Keratinocyte (primary cell): Measurements from ENCODE around the gene BAIAP2L2. TPM values are rescaled to one million over a fixed set of nuclear protein-coding genes. Genes with fewer than 3 reads are reported as not detected.

Experiments used
- DNase-seq: peaks from one replicate; pipeline ENCODE4 v3.0.0-alpha.2; 2011; ENCODE audit warnings: low read depth, missing footprints, low spot score
- FAIRE-seq: peaks from 2 replicates; lab custom pipeline; 2011; peaks lifted over from hg19 to GRCh38; lab: Jason Lieb, UNC
- H2AFZ ChIP-seq: 2 replicates; pipeline ENCODE4 v1.6.0; 2012; ENCODE audit warnings: low read length, control low read depth, inconsistent platforms; ENCODE audit not compliant: control insufficient read depth
- H3K27ac ChIP-seq: 2 replicates; pipeline ENCODE4 v1.5.1; 2011; ENCODE audit warnings: low read length; ENCODE audit not compliant: control insufficient read depth, insufficient read depth
- H3K27me3 ChIP-seq: 3 replicates; pipeline ENCODE4 v1.6.0; 2011; ENCODE audit warnings: low read length; ENCODE audit not compliant: control insufficient read depth, insufficient read depth; ENCODE audit errors: extremely low read depth
- H3K36me3 ChIP-seq, 2 experiments: 2 replicates in 1 of 2; 3 replicates in 1 of 2; pipeline ENCODE4 v1.5.1; 2011; ENCODE audit warnings: low read length in 2 of 2, mild to moderate bottlenecking in 1 of 2; ENCODE audit not compliant: control insufficient read depth in 2 of 2, insufficient read depth in 2 of 2; ENCODE audit errors: extremely low read depth in 1 of 2
- H3K4me1 ChIP-seq: 3 replicates; pipeline ENCODE4 v1.5.1; 2011; ENCODE audit warnings: low read length; ENCODE audit not compliant: control insufficient read depth, insufficient read depth; ENCODE audit errors: extremely low read depth
- H3K4me2 ChIP-seq: 3 replicates; pipeline ENCODE4 v1.6.0; 2011; ENCODE audit warnings: low read depth, low read length; ENCODE audit not compliant: control insufficient read depth, insufficient read depth; ENCODE audit errors: extremely low read depth
- H3K4me3 ChIP-seq, 3 experiments: fragments of 200-600 bp in 1 of 3; sonication (generic) in 1 of 3; 2 replicates in 2 of 3; 3 replicates in 1 of 3; pipeline ENCODE4 v1.5.1; 2011 to 2016; ENCODE audit warnings: low read length in 3 of 3, mild to moderate bottlenecking in 3 of 3, control low read depth in 2 of 3, inconsistent platforms in 1 of 3, low read depth in 1 of 3, mixed read lengths in 1 of 3, mixed run types in 1 of 3, moderate library complexity in 1 of 3; ENCODE audit not compliant: control insufficient read depth in 2 of 3, insufficient read depth in 2 of 3; ENCODE audit errors: extremely low read depth in 1 of 3
- H3K79me2 ChIP-seq: 2 replicates; pipeline ENCODE4 v1.6.0; 2012; ENCODE audit warnings: low read length; ENCODE audit not compliant: control insufficient read depth, insufficient read depth
- H3K9ac ChIP-seq: 3 replicates; pipeline ENCODE4 v1.6.0; 2011; ENCODE audit warnings: low read length; ENCODE audit not compliant: control insufficient read depth, insufficient read depth; ENCODE audit errors: extremely low read depth
- H3K9me1 ChIP-seq: 3 replicates; pipeline ENCODE4 v1.6.0; 2011; ENCODE audit warnings: low read length; ENCODE audit not compliant: control insufficient read depth, insufficient read depth; ENCODE audit errors: extremely low read depth
- H3K9me3 ChIP-seq: 2 replicates; pipeline ENCODE4 v1.5.1; 2012; ENCODE audit warnings: low read depth, low read length; ENCODE audit not compliant: control insufficient read depth
- H4K20me1 ChIP-seq: 3 replicates; pipeline ENCODE4 v1.6.0; 2011; ENCODE audit warnings: low read length; ENCODE audit not compliant: control insufficient read depth, insufficient read depth; ENCODE audit errors: extremely low read depth
- EZH2 ChIP-seq: IDR thresholded peaks from one replicate; pipeline ENCODE4 v1.6.1; 2012; ENCODE audit warnings: inconsistent platforms, mild to moderate bottlenecking, low read length, moderate library complexity
- dilution Hi-C: fragments of 300-500 bp; cut with MboI; formaldehyde crosslinking; loops from one replicate; pipeline ENCODE4 v1.7.0; 2020; ENCODE audit warnings: low sequenced_read_pairs; ENCODE audit not compliant: extremely low pct_ligation_motif_present
- polyA plus RNA-seq, 5 experiments: library from polyadenylated mRNA; depleted of rRNA in 3 of 5; stranded (reverse) in 3 of 5; stranded (forward) in 1 of 5; unstranded in 1 of 5; fragments of >200 nt; gene quantifications; 1 replicate in 1 of 5; 2 replicates in 3 of 5; 3 replicates in 1 of 5; pipeline versions ENCODE4 v1.2.1 to v1.2.3, GENCODE V29; 2011 to 2012; ENCODE audit warnings: missing spikeins in 2 of 5, low read depth in 1 of 5, low replicate concordance in 1 of 5
- TF ChIP-seq, protein P1 (sequence below), 3 experiments: IDR thresholded peaks in 1 of 3; conservative IDR thresholded peaks in 1 of 3; optimal IDR thresholded peaks in 1 of 3; 2 replicates in 2 of 3; 3 replicates in 1 of 3; pipeline versions ENCODE3 to v1.5.1; 2011; ENCODE audit warnings: low read length in 3 of 3, mild to moderate bottlenecking in 3 of 3, moderate library complexity in 2 of 3, control low read depth in 1 of 3, inconsistent platforms in 1 of 3; ENCODE audit not compliant: insufficient read depth in 2 of 3; ENCODE audit errors: extremely low read depth in 1 of 3

Gene BAIAP2L2
- polyA plus RNA-seq, 1 donor (not counting 4 experiments of a cell fraction or from before 2014, with no cell fraction given), result 2.3 TPM

DNA sequence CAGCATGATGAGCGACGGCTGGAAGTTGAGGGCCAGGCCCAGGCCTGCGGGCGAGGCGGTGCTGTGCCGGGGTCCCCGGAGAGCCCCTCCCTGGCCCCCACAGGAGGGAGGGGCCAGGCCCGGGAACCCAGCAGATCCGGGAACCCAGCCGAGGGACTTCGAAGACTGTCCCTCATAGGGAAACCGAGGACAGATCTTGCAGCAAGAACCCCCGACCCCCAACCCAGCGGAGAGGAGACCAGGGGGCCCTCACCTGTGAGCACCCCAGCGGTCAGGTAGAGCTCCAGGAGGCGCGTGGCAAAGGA, 28.9 kb downstream of the BAIAP2L2 start:
- TF ChIP-seq, protein P1, sequence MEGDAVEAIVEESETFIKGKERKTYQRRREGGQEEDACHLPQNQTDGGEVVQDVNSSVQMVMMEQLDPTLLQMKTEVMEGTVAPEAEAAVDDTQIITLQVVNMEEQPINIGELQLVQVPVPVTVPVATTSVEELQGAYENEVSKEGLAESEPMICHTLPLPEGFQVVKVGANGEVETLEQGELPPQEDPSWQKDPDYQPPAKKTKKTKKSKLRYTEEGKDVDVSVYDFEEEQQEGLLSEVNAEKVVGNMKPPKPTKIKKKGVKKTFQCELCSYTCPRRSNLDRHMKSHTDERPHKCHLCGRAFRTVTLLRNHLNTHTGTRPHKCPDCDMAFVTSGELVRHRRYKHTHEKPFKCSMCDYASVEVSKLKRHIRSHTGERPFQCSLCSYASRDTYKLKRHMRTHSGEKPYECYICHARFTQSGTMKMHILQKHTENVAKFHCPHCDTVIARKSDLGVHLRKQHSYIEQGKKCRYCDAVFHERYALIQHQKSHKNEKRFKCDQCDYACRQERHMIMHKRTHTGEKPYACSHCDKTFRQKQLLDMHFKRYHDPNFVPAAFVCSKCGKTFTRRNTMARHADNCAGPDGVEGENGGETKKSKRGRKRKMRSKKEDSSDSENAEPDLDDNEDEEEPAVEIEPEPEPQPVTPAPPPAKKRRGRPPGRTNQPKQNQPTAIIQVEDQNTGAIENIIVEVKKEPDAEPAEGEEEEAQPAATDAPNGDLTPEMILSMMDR (optimal IDR thresholded peaks at IDR 0.05 in 1 of 3, IDR thresholded peaks at IDR 0.05 in 1 of 3, conservative IDR thresholded peaks at IDR 0.05 in 1 of 3; ENCODE audit: extremely low read depth in 1 of 3, insufficient read depth in 2 of 3, low read length in 3 of 3), result no peak
- no peak for TF ChIP-seq EZH2
- Histone ChIP-seq H3K4me3 (no peak overlapping the region), H3K27ac (no peak overlapping the region)

DNA sequence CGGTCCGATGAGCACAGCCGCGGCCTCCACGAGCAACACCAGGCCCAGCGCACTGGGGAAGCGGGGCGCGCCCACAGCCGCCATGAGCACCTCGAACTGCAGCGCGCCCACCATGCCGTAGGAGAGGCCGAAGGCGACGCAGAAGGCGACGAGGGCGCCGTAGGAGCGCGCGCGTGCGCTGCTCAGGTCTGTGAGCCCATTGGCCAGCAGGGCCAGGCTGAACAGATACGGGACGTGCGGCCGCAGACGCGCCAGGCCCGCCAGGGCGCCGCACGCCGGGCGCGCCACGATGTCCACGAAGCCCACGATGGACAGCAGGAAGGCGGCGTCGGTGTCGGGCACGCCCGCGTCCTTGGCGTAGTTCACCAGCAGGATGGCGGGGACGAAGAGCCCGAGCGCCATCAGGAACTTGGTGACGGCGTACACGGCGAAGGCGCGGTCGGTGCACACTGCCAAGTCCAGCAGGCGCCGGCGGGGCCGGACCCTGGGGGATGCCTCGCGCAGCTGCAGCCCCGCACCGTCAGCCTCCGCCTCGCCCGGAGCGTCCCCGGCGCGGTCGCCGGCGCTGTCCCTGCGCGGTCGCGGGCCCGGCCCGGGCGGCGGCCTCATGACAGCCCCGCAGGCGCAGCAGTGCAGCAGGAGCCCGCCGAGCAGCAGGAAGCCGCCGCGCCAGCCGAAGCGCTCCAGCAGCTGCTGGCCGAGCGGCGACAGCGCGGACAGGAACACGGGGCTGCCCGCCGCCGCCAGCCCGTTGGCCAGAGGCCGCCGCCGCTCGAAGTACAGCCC, 29.4 kb downstream of the BAIAP2L2 start:
- Histone ChIP-seq H3K9ac (no peak overlapping the region), H3K9me3 (no peaks in the 10 kb centered on the region), H3K36me3 (no peaks in the 10 kb centered on the region), H3K4me1 (no peaks in the 10 kb centered on the region), H3K79me2 (no peaks in the 10 kb centered on the region), H4K20me1 (no peaks in the 10 kb centered on the region), H3K4me3 (peak overlapping the region in 2 of 3 experiments; percentile 21 to 27), H3K4me2 (peak overlapping the region; percentile 73), H3K27me3 (peaks cover 29% of the 10 kb centered on the region), H3K27ac (no peak overlapping the region), H2AFZ (peak overlapping the region; percentile 79), H3K9me1 (no peaks in the 10 kb centered on the region)
- TF ChIP-seq EZH2, result peak; percentile 59
- TF ChIP-seq, protein P1 (optimal IDR thresholded peaks at IDR 0.05 in 1 of 3, IDR thresholded peaks at IDR 0.05 in 1 of 3, conservative IDR thresholded peaks at IDR 0.05 in 1 of 3; ENCODE audit: extremely low read depth in 1 of 3, insufficient read depth in 2 of 3, low read length in 3 of 3), result no peak
- DNase-seq (no peak), FAIRE-seq (no peak)
- dilution Hi-C loops, result no loop called here

More for the DNA sequence above, 28.9 kb downstream of the BAIAP2L2 start:
- no peaks in the 10 kb centered on the region for H3K9me3 ChIP-seq
- H3K4me1 ChIP-seq, result no peaks in the 10 kb centered on the region
- no peaks in the 10 kb centered on the region for H3K79me2 ChIP-seq
- peaks cover 29% of the 10 kb centered on the region for H3K27me3 ChIP-seq
- dilution Hi-C loops, result no loop called here
- no peaks in the 10 kb centered on the region for H3K36me3 ChIP-seq
- no peaks in the 10 kb centered on the region for H4K20me1 ChIP-seq
- no peak overlapping the region for H3K9ac ChIP-seq
- DNase-seq (no peak), FAIRE-seq (no peak)
- peak overlapping the region; percentile 73 for H3K4me2 ChIP-seq
- peak overlapping the region; percentile 30 for H2AFZ ChIP-seq
- no peaks in the 10 kb centered on the region for H3K9me1 ChIP-seq
